ENCODE measurements around the gene PRPF38A. TPM values are rescaled to one million over a fixed set of nuclear protein-coding genes. Genes with fewer than 3 reads are reported as not detected.

Gene PRPF38A
- total RNA-seq, 1 experiment from 2014 or later, result 41.6 TPM

GRCh38 chr1:52435211-52435610, 30.8 kb downstream of the PRPF38A start:
- no peak for ATAC-seq
- ChIA-PET CTCF (no interaction called here), POLR2A (no interaction called here)
- intact Hi-C loops (cut with micrococcal nuclease; ENCODE audit: unreplicated experiment), result no loop called here
- in situ Hi-C loops (cut with HindIII; ENCODE audit: low pct_unique_long_range_greater_than_20kb, low sequenced_read_pairs), result no loop called here
- peaks cover 21% of the 10 kb centered on the region for H3K36me3 ChIP-seq (ENCODE audit: control insufficient read depth, insufficient read depth, low read length)
- H3K27ac ChIP-seq (ENCODE audit: low read length), result no peak overlapping the region
- TF ChIP-seq REST (IDR thresholded peaks at IDR 0.05; ENCODE audit: insufficient read depth in 1 of 2, low read depth in 2 of 2, low read length in 1 of 2) (no peak), SIN3A (IDR thresholded peaks at IDR 0.05; ENCODE audit: borderline replicate concordance, insufficient read depth, low read depth, low read length) (no peak)
- no peak for DNase-seq (ENCODE audit: low read depth, low spot score)
- H3K9me3 ChIP-seq (ENCODE audit: control insufficient read depth, insufficient read depth, low read depth, low read length), result no peaks in the 10 kb centered on the region
- H3K27me3 ChIP-seq (ENCODE audit: control insufficient read depth, insufficient read depth, low read length), result no peaks in the 10 kb centered on the region
- no peak overlapping the region for H3K4me3 ChIP-seq (ENCODE audit: low read depth in 2 of 2, low read length in 2 of 2)
- no peaks in the 10 kb centered on the region for H3K4me1 ChIP-seq (ENCODE audit: control insufficient read depth, insufficient read depth, low read length)
- no TSS peak for BruUV-seq (replicated peaks)

- H3K36me3 ChIP-seq (ENCODE audit: control insufficient read depth, insufficient read depth, low read length), result peaks cover 19% of the 10 kb centered on the region
- no peaks in the 10 kb centered on the region for H3K9me3 ChIP-seq (ENCODE audit: control insufficient read depth, insufficient read depth, low read depth, low read length)
- TF ChIP-seq TCF7L2 (IDR thresholded peaks at IDR 0.05; ENCODE audit: low read depth, low read length) (no peak), CTCF (IDR thresholded peaks at IDR 0.05) (no peak), POLR2AphosphoS5 (IDR thresholded peaks at IDR 0.05; ENCODE audit: low read depth, low read length) (no peak), SIN3A (IDR thresholded peaks at IDR 0.05; ENCODE audit: borderline replicate concordance, insufficient read depth, low read depth, low read length) (no peak), REST (IDR thresholded peaks at IDR 0.05; ENCODE audit: insufficient read depth in 1 of 2, low read depth in 2 of 2, low read length in 1 of 2) (no peak)
- ChIA-PET CTCF (no interaction called here), POLR2A (no interaction called here)
- no peaks in the 10 kb centered on the region for H3K27me3 ChIP-seq (ENCODE audit: control insufficient read depth, insufficient read depth, low read length)
- DNase-seq (ENCODE audit: low read depth, low spot score) (no peak), ATAC-seq (no peak)
- no TSS peak for BruUV-seq (replicated peaks)
- no peaks in the 10 kb centered on the region for H3K4me1 ChIP-seq (ENCODE audit: control insufficient read depth, insufficient read depth, low read length)
- in situ Hi-C loops (cut with HindIII; ENCODE audit: low pct_unique_long_range_greater_than_20kb, low sequenced_read_pairs), result no loop called here
- intact Hi-C loops (cut with micrococcal nuclease; ENCODE audit: unreplicated experiment), result no loop called here
- no peak overlapping the region for H3K27ac ChIP-seq (ENCODE audit: low read length)
- no peak overlapping the region for H3K4me3 ChIP-seq (ENCODE audit: low read depth in 2 of 2, low read length in 2 of 2)
Observed at GRCh38 chr1:52435650-52436049, 31.2 kb downstream of the PRPF38A start.
